HFF-Myc (cell line): ENCODE results near the gene SNX9.

Experiments
- DNase-seq: peaks from one replicate; pipeline ENCODE4 v3.0.0-alpha.2; 2011; ENCODE audit warnings: low read depth; ENCODE audit errors: extremely low read depth
- H3K4me3 ChIP-seq: replicated peaks from 2 replicates; pipeline ENCODE4 v1.5.1; 2011; ENCODE audit warnings: low read depth, mild to moderate bottlenecking, control low read depth, low read length
- TF ChIP-seq, protein P1 (sequence below): IDR thresholded peaks from 2 replicates; pipeline ENCODE4 v1.5.1; 2012; ENCODE audit warnings: mild to moderate bottlenecking, low read depth, low read length, control low read depth; ENCODE audit errors: missing control alignments

SNX9 gene

DNA sequence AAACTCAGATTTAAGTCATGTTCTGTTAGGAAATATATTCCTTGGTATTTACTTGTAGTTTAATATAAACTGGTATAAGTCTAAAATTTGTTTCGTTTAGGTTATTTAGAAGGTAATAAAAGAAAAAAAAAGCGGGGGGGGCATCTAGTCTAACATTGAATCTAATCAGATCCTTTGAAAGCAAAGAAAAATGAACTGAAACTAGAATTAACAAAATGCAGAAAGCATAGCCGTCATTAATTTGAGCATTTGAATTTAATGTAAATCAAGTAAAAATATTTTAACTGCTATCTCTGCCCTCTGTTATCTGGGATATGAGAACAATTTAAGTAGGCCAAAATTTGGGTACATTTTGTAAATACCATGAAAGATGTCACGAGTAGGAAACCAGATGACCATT is 54.1 kb downstream of the SNX9 start:
- TF ChIP-seq, protein P1, sequence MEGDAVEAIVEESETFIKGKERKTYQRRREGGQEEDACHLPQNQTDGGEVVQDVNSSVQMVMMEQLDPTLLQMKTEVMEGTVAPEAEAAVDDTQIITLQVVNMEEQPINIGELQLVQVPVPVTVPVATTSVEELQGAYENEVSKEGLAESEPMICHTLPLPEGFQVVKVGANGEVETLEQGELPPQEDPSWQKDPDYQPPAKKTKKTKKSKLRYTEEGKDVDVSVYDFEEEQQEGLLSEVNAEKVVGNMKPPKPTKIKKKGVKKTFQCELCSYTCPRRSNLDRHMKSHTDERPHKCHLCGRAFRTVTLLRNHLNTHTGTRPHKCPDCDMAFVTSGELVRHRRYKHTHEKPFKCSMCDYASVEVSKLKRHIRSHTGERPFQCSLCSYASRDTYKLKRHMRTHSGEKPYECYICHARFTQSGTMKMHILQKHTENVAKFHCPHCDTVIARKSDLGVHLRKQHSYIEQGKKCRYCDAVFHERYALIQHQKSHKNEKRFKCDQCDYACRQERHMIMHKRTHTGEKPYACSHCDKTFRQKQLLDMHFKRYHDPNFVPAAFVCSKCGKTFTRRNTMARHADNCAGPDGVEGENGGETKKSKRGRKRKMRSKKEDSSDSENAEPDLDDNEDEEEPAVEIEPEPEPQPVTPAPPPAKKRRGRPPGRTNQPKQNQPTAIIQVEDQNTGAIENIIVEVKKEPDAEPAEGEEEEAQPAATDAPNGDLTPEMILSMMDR: no peak
- DNase-seq: no peak
- no peak overlapping the region for H3K4me3 ChIP-seq

DNA sequence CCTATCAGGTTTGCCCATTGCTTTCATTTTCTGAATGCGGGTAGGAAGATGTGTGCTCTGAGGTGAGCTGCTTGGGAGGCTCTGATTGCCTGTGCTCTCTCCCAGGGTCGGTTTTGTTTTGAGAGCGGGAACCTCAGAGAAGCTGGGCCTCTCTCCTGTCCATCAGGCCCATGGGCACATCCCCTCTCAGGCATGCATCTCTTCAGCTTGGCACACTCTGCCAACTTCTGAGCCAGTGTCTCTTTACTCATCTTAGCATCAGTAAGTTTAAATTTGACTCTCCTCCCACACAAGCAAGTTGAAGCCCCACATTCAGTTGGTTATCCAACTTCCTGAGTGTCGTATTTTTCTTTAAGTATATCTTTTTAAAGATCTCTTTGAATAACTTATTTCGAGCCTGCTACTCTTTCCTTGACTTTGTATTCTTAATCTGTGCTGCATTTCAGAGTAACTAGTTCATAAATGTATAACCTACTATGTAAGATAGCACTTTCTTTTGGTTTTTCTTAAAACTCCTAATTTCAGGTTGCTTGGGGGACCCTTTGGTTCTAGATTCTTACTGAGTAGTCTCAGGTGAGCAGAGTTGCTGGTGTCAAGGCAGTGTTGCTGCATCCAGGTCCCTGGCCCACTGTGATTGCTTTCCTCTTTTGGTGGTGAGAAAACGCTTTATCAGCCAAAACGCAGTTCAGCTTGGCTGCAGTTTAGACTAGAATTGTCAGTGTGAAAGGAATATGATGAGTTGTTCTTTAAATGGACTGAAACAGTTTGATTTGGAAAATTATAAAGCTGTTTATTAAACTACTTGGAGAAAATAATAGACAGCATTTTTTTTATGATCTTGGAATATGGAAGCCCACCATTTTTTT is 54.8 kb downstream of the SNX9 start:
- DNase-seq: no peak
- no peak overlapping the region for H3K4me3 ChIP-seq
- TF ChIP-seq, protein P1: no peak

DNA sequence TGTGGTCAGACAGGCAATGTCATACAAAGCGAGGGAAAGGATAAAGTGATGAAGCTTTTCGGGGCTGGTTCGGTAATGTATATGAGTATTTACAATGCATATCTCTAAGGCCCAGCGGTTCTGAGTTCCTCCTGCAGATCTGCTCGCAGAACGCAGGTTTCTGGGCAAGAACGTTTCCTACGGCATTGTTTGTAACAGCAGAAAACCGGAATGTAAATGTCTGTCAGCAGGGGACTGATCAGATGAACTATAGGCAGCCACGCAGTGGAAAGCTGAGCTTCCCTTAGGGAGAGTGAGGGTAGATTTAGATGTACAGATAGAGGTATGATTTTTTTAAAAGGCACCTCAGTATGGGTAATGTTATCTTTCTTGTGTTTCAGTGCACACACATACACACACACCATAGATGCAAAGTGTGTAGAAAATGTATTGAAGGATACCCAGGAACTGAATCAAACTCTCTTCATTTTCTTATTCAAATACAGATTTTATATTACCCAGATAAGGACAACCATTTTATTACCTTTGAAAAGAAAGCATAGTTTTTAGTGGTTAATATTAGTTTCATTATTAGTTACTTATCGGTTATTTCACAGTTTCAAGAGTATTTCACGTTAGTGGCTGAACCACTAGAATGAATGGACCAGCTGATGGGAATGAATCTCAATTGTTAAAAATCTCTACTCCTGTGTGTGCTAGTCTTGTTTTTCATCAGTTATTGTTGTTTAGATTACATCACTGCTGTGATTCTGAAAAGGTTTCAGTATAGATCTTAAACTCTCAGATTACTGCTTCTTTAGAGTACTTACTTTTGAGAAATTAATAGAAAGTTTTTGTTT is 56.2 kb downstream of the SNX9 start:
- H3K4me3 ChIP-seq: no peak overlapping the region
- DNase-seq: no peak
- TF ChIP-seq, protein P1: no peak

DNA sequence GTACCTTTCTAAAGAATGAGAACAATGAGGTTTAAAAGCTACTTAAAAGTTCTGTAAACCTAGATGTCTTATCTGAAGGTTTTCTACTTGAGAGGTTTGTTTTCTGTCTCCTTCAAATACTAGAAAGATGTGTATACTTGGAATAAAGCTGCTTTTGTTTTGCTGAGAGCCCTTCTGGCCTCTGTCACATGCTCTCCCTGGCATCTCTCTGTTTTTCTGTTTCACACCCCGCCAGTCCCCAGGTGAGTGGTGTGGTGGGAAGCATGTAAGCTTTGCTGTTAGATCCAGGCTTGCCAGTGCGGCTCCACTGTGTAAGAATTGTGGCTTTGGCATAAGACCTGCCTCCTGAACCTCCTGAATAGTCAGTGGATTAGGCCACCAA is 56.8 kb downstream of the SNX9 start:
- TF ChIP-seq, protein P1: no peak
- DNase-seq: no peak
- H3K4me3 ChIP-seq: no peak overlapping the region

DNA sequence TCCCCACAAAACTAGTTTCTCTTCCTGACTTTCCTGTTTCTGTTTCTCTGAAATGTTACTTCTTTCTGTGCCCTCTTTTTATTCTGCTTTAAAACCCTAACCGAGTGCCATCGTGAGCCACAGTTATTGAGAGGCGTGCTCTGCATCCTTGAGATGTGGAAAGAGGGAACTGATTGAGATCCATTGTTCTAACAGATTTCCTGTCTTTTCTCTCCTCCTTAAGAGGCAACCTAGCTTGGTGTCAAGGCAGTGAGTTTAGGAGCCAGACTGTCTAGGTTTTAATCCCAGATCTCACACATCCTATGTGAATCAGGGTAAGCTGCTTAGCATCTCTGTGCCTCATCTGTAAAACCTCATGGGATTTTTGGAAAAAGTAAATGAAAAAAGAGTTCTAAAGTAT is 57.5 kb downstream of the SNX9 start:
- H3K4me3 ChIP-seq: no peak overlapping the region
- TF ChIP-seq, protein P1: no peak
- no peak for DNase-seq

DNA sequence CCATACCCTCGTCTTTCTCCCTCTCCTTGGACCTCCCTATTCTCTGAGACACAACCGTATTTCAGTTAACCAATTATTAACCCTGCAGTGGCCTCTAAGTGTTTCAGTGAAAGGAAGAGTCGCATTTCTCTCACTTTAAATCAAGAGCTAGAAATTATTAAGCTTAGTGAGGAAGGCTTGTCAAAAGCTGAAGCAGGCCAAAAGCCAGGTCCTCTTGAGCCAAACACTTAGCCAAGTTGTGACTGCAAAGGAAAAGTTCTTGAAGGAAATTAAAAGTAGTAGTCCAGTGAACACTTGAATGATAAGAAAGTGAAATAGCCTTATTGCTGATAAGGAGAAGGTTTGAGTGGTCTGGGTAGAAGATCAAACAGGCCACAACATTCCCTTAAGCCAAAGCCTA is 58.3 kb downstream of the SNX9 start:
- TF ChIP-seq, protein P1: no peak
- no peak overlapping the region for H3K4me3 ChIP-seq
- DNase-seq: no peak
